Ascending aorta (tissue), 2 donors: Measurements from ENCODE around the gene ARHGAP9. TPM values are rescaled to one million over a fixed set of nuclear protein-coding genes. Genes with fewer than 3 reads are reported as not detected.
"Not testable (repeated sequence)": the region's sequence is repeated elsewhere in the genome, so short reads cannot be mapped to it uniquely, and the experiment has no call there.

Source experiments
- DNase-seq, 2 donors: peaks; one replicate each; pipeline ENCODE4 v3.0.0-alpha.2; 2019; ENCODE audit warnings: low spot score in 2 of 2
- H3K27ac ChIP-seq, 2 donors: fragments of 200-600 bp; sonication (generic); one replicate each; pipeline ENCODE4 v1.5.1; 2016 to 2017; ENCODE audit warnings: mild to moderate bottlenecking in 1 of 2
- H3K27me3 ChIP-seq: fragments of 200-600 bp; sonication (generic); one replicate; pipeline ENCODE4 v1.5.1; 2017
- H3K36me3 ChIP-seq, 2 donors: fragments of 200-600 bp; sonication (generic); one replicate each; pipeline ENCODE4 v1.5.1; 2016
- H3K4me1 ChIP-seq, 2 donors: fragments of 200-600 bp; sonication (generic); one replicate each; pipeline ENCODE4 v1.5.1; 2016 to 2017; ENCODE audit warnings: mild to moderate bottlenecking in 1 of 2
- H3K4me3 ChIP-seq, 2 donors: fragments of 200-600 bp; sonication (generic); one replicate each; pipeline ENCODE4 v1.5.1; 2016 to 2017; ENCODE audit warnings: mild to moderate bottlenecking in 1 of 2
- H3K9me3 ChIP-seq, 2 donors: fragments of 200-600 bp; sonication (generic); one replicate each; pipeline ENCODE4 v1.5.1; 2016
- CTCF ChIP-seq, 3 experiments: fragments of 200-600 bp in 2 of 3; fragments of 450-650 bp in 1 of 3; sonication (generic) in 2 of 3; IDR thresholded peaks; one replicate each; pipeline ENCODE4 v1.5.1; 2016 to 2019; ENCODE audit warnings: antibody characterized with exemption in 3 of 3, mild to moderate bottlenecking in 1 of 3, moderate library complexity in 1 of 3
- intact Hi-C: fragments of 100-400 bp; cut with DNase I; formaldehyde crosslinking; loops from one replicate; pipeline ENCODE4 v1.15.1; 2023
- total RNA-seq: library from RNA; depleted of rRNA; stranded (reverse); fragments of >200 nt; gene quantifications from one replicate; pipeline ENCODE4 v1.1.0, GENCODE V29; 2016

The ARHGAP9 gene
- total RNA-seq, 1 donor from 2014 or later: 21.6 TPM

- H3K36me3 ChIP-seq: peaks cover 32 to 34% of the 10 kb centered on the region in 2 donors
- intact Hi-C loops: no loop called here
- peaks cover 26 to 41% of the 10 kb centered on the region in 2 donors for H3K4me1 ChIP-seq
- DNase-seq: peak in 1 of 2 donors; percentile 71
- H3K9me3 ChIP-seq: no peaks in the 10 kb centered on the region
- H3K27me3 ChIP-seq: no peaks in the 10 kb centered on the region
- H3K4me3 ChIP-seq: peak overlapping the region; percentile 73 to 91
- H3K27ac ChIP-seq: peak overlapping the region; percentile 94 to 98
- TF ChIP-seq CTCF (IDR thresholded peaks at IDR 0.05): no peak
These were observed 39.5 kb upstream of the ARHGAP9 start for GRCh38 chr12:57518920-57519795.

GRCh38 chr12:57518176-57518919 lies 38.7 kb upstream of the ARHGAP9 start:
- peak overlapping the region; percentile 73 to 91 for H3K4me3 ChIP-seq
- peaks cover 37 to 42% of the 10 kb centered on the region in 2 donors for H3K36me3 ChIP-seq
- no peaks in the 10 kb centered on the region for H3K9me3 ChIP-seq
- peak overlapping the region; percentile 94 to 98 for H3K27ac ChIP-seq
- intact Hi-C loops: no loop called here
- DNase-seq: no peak
- peaks cover 20 to 37% of the 10 kb centered on the region in 2 donors for H3K4me1 ChIP-seq
- H3K27me3 ChIP-seq: no peaks in the 10 kb centered on the region
- no peak for TF ChIP-seq CTCF (IDR thresholded peaks at IDR 0.05)

- peak overlapping the region; percentile 73 to 91 for H3K4me3 ChIP-seq
- H3K4me1 ChIP-seq: peaks cover 20 to 37% of the 10 kb centered on the region in 2 donors
- peak overlapping the region; percentile 94 to 98 for H3K27ac ChIP-seq
- DNase-seq, intact Hi-C loops, H3K9me3 ChIP-seq, H3K27me3 ChIP-seq: not testable (repeated sequence)
- H3K36me3 ChIP-seq: peaks cover 40 to 48% of the 10 kb centered on the region in 2 donors
These were observed 38.1 kb upstream of the ARHGAP9 start for GRCh38 chr12:57517718-57518117.

- Histone ChIP-seq H3K9me3 (no peaks in the 10 kb centered on the region), H3K36me3 (peaks cover 46 to 53% of the 10 kb centered on the region in 2 donors), H3K4me1 (peaks cover 20 to 37% of the 10 kb centered on the region in 2 donors), H3K27me3 (no peaks in the 10 kb centered on the region), H3K4me3 (no peak overlapping the region), H3K27ac (peak overlapping the region; percentile 94 to 98)
- no peak for TF ChIP-seq CTCF (IDR thresholded peaks at IDR 0.05)
- intact Hi-C loops: no loop called here
- DNase-seq: no peak
These were observed 37.5 kb upstream of the ARHGAP9 start for GRCh38 chr12:57517187-57517586.

- no peaks in the 10 kb centered on the region for H3K9me3 ChIP-seq
- intact Hi-C loops: no loop called here
- H3K27me3 ChIP-seq: no peaks in the 10 kb centered on the region
- H3K4me1 ChIP-seq: peaks cover 19 to 33% of the 10 kb centered on the region in 2 donors
- no peak for DNase-seq
- H3K36me3 ChIP-seq: peaks cover 51 to 58% of the 10 kb centered on the region in 2 donors
- H3K4me3 ChIP-seq: no peak overlapping the region
- peak overlapping the region; percentile 94 to 98 for H3K27ac ChIP-seq
- TF ChIP-seq CTCF (IDR thresholded peaks at IDR 0.05): no peak
These were observed 37.0 kb upstream of the ARHGAP9 start for GRCh38 chr12:57516617-57517153.
